Mesenchymal stem cell (in vitro differentiated cells and primary cell): ENCODE measurements around the gene CDC42BPA.

Experiments
- DNase-seq: peaks from one replicate; pipeline ENCODE4 v3.0.0-alpha.2; 2013
- H2AFZ ChIP-seq: one replicate; pipeline ENCODE4 v1.6.1; 2013; ENCODE audit warnings: low read depth, mild to moderate bottlenecking, control low read depth, inconsistent platforms, low read length, moderate library complexity
- H2AK5ac ChIP-seq: 2 replicates; pipeline ENCODE4 v1.6.1; 2013; ENCODE audit warnings: low read length, moderate library complexity, mild to moderate bottlenecking, inconsistent platforms; ENCODE audit not compliant: severe bottlenecking
- H2BK120ac ChIP-seq: one replicate; pipeline ENCODE4 v1.6.1; 2013; ENCODE audit warnings: low read depth, mild to moderate bottlenecking, inconsistent platforms, low read length, moderate library complexity
- H2BK12ac ChIP-seq, 2 experiments: one replicate each; pipeline ENCODE4 v1.6.1; 2013; ENCODE audit warnings: inconsistent platforms in 2 of 2, low read length in 2 of 2, mild to moderate bottlenecking in 2 of 2, moderate library complexity in 2 of 2, control low read depth in 1 of 2
- H2BK15ac ChIP-seq: one replicate; pipeline ENCODE4 v1.6.1; 2013; ENCODE audit warnings: mild to moderate bottlenecking, low read depth, inconsistent platforms; ENCODE audit not compliant: poor library complexity, severe bottlenecking
- H2BK5ac ChIP-seq: 2 replicates; pipeline ENCODE4 v1.6.1; 2013; ENCODE audit warnings: low read depth, mild to moderate bottlenecking, low read length, control low read depth, inconsistent platforms; ENCODE audit not compliant: poor library complexity, severe bottlenecking
- H3K14ac ChIP-seq, 2 experiments: one replicate each; pipeline ENCODE4 v1.6.1; 2013; ENCODE audit warnings: inconsistent platforms in 2 of 2, low read length in 2 of 2, control low read depth in 1 of 2, mild to moderate bottlenecking in 1 of 2, moderate library complexity in 1 of 2
- H3K18ac ChIP-seq, 2 experiments: one replicate each; pipeline ENCODE4 v1.6.1; 2013; ENCODE audit warnings: inconsistent platforms in 2 of 2, low read length in 2 of 2, control low read depth in 1 of 2, low read depth in 1 of 2, mild to moderate bottlenecking in 1 of 2
- H3K23ac ChIP-seq, 2 experiments: one replicate each; pipeline ENCODE4 v1.6.1; 2013; ENCODE audit warnings: inconsistent platforms in 2 of 2, low read length in 2 of 2, mild to moderate bottlenecking in 2 of 2, moderate library complexity in 2 of 2, control low read depth in 1 of 2
- H3K27ac ChIP-seq: 2 replicates; pipeline ENCODE4 v1.5.1; 2013; ENCODE audit warnings: mild to moderate bottlenecking, moderate library complexity, low read length, control low read depth, inconsistent platforms; ENCODE audit not compliant: poor library complexity, severe bottlenecking
- H3K27me3 ChIP-seq, 2 experiments: 2 replicates each; pipeline versions ENCODE4 v1.6.1 to v1.7.0; 2013; ENCODE audit warnings: low read length in 2 of 2, mild to moderate bottlenecking in 2 of 2, moderate library complexity in 2 of 2, control low read depth in 1 of 2, inconsistent platforms in 1 of 2; ENCODE audit not compliant: control insufficient read depth in 1 of 2, insufficient read depth in 1 of 2
- H3K36me3 ChIP-seq, 2 experiments: 2 replicates each; pipeline versions ENCODE4 v1.6.1 to v1.7.0; 2013; ENCODE audit warnings: low read length in 2 of 2, control low read depth in 1 of 2, inconsistent platforms in 1 of 2, low read depth in 1 of 2, mild to moderate bottlenecking in 1 of 2; ENCODE audit not compliant: insufficient read depth in 2 of 2, control insufficient read depth in 1 of 2
- H3K4ac ChIP-seq, 2 experiments: one replicate each; pipeline ENCODE4 v1.6.1; 2013; ENCODE audit warnings: inconsistent platforms in 2 of 2, low read length in 2 of 2, mild to moderate bottlenecking in 2 of 2, moderate library complexity in 2 of 2, control low read depth in 1 of 2, low read depth in 1 of 2
- H3K4me1 ChIP-seq: 2 replicates; pipeline ENCODE4 v1.6.1; 2013; ENCODE audit warnings: low read depth, low read length, control low read depth; ENCODE audit not compliant: control insufficient read depth, insufficient read depth
- H3K4me2 ChIP-seq: 2 replicates; pipeline ENCODE4 v1.6.1; 2013; ENCODE audit warnings: low read length, mild to moderate bottlenecking, inconsistent platforms; ENCODE audit not compliant: poor library complexity, severe bottlenecking
- H3K4me3 ChIP-seq, 2 experiments: 2 replicates each; pipeline versions ENCODE4 v1.5.1 to v1.7.0; 2013; ENCODE audit warnings: low read length in 2 of 2, mild to moderate bottlenecking in 2 of 2, control low read depth in 1 of 2, low read depth in 1 of 2; ENCODE audit not compliant: insufficient read depth in 1 of 2
- H3K79me1 ChIP-seq: replicated peaks from 2 replicates; pipeline ENCODE4 v1.6.1; 2013; ENCODE audit warnings: mild to moderate bottlenecking, control low read depth, low read length, inconsistent platforms; ENCODE audit not compliant: poor library complexity, severe bottlenecking
- H3K9ac ChIP-seq: 2 replicates; pipeline ENCODE4 v1.7.0; 2013; ENCODE audit warnings: mild to moderate bottlenecking, low read length, moderate library complexity
- H3K9me3 ChIP-seq: 2 replicates; pipeline ENCODE4 v1.7.0; 2013; ENCODE audit warnings: mild to moderate bottlenecking, low read length; ENCODE audit not compliant: control insufficient read depth
- H4K8ac ChIP-seq: one replicate; pipeline ENCODE4 v1.6.1; 2013; ENCODE audit warnings: inconsistent platforms, mild to moderate bottlenecking, low read length, moderate library complexity
- H4K91ac ChIP-seq: one replicate; pipeline ENCODE4 v1.6.1; 2013; ENCODE audit warnings: mild to moderate bottlenecking, low read length, inconsistent platforms
- WGBS: methylation state at CpG from one replicate; pipeline ENCODE4 v1.1.7; 2013; ENCODE audit warnings: mixed read lengths; 5-methylcytosine and 5-hydroxymethylcytosine counted together

Gene CDC42BPA

DNA sequence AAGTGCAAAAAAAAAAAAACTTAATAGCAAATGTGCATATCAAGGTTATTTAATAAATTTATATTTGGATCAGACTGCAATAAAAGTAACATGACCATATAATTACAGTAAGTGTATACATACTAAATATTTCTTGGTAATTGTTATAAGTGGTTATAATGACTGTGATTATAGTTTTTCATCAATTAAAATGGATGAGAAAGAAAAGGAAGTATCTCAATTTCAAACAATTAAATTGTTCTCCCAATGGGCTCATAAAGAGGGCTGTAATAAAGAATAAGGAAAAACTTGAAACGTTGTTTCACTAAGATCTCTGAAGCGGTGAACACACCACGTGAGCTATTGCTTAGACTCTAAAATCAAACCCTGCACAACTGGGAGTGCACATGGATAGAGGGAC lies 104.1 kb downstream of the CDC42BPA start:
- Histone ChIP-seq H3K4ac (no peak overlapping the region), H3K9me3 (no peaks in the 10 kb centered on the region), H2BK5ac (no peak overlapping the region), H3K9ac (no peak overlapping the region), H2AFZ (no peak overlapping the region), H3K36me3 (peaks cover 0 to 22% of the 10 kb centered on the region in 2 experiments), H3K27me3 (no peaks in the 10 kb centered on the region), H3K14ac (no peak overlapping the region), H4K91ac (no peak overlapping the region), H3K4me1 (peaks cover 1% of the 10 kb centered on the region), H3K4me2 (no peak overlapping the region), H3K79me1 (peaks cover 16% of the 10 kb centered on the region), H4K8ac (no peak overlapping the region), H3K4me3 (no peak overlapping the region), H2BK120ac (no peak overlapping the region), H3K18ac (no peak overlapping the region), H2BK15ac (no peak overlapping the region), H3K27ac (no peak overlapping the region), H3K23ac (no peak overlapping the region), H2AK5ac (no peak overlapping the region), H2BK12ac (no peak overlapping the region)
- WGBS, result 100% methylated on average over 3 of the region's 3 CpGs
- no peak for DNase-seq

DNA sequence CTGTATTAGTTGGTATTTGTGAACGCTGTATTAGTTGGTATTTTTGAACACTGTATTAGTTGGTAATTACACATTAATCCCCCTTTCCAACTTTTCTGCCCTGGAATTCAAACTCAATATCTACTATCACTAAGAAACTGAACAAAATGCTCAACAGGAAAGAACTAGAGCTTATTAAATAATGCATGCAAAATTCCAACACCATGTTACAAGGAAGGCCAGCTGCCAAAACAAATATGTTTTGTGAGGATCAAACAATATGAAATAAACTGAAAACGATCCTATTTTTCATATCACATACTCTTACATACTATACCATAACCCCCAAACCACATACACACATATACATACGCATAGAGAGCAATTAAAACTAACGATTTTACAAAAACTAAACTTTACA lies 104.9 kb downstream of the CDC42BPA start:
- DNase-seq, result no peak
- H2AK5ac ChIP-seq, result no peak overlapping the region
- H3K27ac ChIP-seq, result no peak overlapping the region
- no peak overlapping the region for H2BK15ac ChIP-seq
- H3K36me3 ChIP-seq, result peaks cover 0 to 22% of the 10 kb centered on the region in 2 experiments
- H4K8ac ChIP-seq, result no peak overlapping the region
- H3K27me3 ChIP-seq, result no peaks in the 10 kb centered on the region
- H3K9ac ChIP-seq, result no peak overlapping the region
- H3K4me2 ChIP-seq, result no peak overlapping the region
- H2AFZ ChIP-seq, result no peak overlapping the region
- no peak overlapping the region for H3K23ac ChIP-seq
- no peak overlapping the region for H2BK5ac ChIP-seq
- H3K4me1 ChIP-seq, result no peaks in the 10 kb centered on the region
- H3K4me3 ChIP-seq, result no peak overlapping the region
- H3K9me3 ChIP-seq, result no peaks in the 10 kb centered on the region
- H2BK120ac ChIP-seq, result no peak overlapping the region
- no peak overlapping the region for H3K14ac ChIP-seq
- H4K91ac ChIP-seq, result no peak overlapping the region
- H3K79me1 ChIP-seq, result peaks cover 12% of the 10 kb centered on the region
- 96% methylated on average over 3 of the region's 4 CpGs for WGBS
- no peak overlapping the region for H3K4ac ChIP-seq
- H2BK12ac ChIP-seq, result no peak overlapping the region
- no peak overlapping the region for H3K18ac ChIP-seq

GRCh38 chr1:227212164-227212563 lies 106.1 kb downstream of the CDC42BPA start:
- Histone ChIP-seq H3K36me3 (peaks cover 0 to 22% of the 10 kb centered on the region in 2 experiments), H3K4me1 (no peaks in the 10 kb centered on the region), H3K27me3 (no peaks in the 10 kb centered on the region), H2BK12ac (no peak overlapping the region), H3K4me3 (no peak overlapping the region), H2AFZ (no peak overlapping the region), H2BK120ac (no peak overlapping the region), H4K8ac (no peak overlapping the region), H3K9me3 (no peaks in the 10 kb centered on the region), H3K27ac (no peak overlapping the region), H3K18ac (no peak overlapping the region), H2BK15ac (no peak overlapping the region), H2BK5ac (no peak overlapping the region), H3K14ac (no peak overlapping the region), H4K91ac (no peak overlapping the region), H3K4ac (no peak overlapping the region), H3K4me2 (no peak overlapping the region), H3K9ac (no peak overlapping the region), H3K79me1 (peaks cover 10% of the 10 kb centered on the region), H3K23ac (no peak overlapping the region), H2AK5ac (no peak overlapping the region)
- no peak for DNase-seq
- WGBS, result 95% methylated on average over 3 of the region's 3 CpGs

DNA sequence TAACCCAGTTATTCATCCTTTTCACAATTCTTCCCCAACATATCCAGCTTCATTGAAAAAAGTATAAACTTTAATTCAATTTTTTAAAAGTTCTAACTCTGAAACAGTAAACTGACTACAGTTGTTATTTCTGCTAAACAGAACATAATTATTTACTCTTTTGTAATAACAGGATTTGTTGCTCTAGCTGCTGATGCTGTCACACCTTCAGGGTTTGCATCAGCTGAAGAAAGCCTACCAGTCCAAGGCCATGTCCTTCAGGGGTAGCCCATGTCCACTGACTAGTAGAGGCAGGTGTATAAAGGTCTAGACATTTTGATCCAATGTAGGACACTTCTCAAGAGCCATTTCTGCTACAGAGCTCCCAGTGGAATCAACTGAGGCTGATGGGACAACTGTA lies 107.7 kb downstream of the CDC42BPA start:
- Histone ChIP-seq H3K4me1 (no peaks in the 10 kb centered on the region), H3K4ac (no peak overlapping the region), H3K36me3 (peaks cover 0 to 22% of the 10 kb centered on the region in 2 experiments), H3K79me1 (peaks cover 12% of the 10 kb centered on the region), H3K4me2 (no peak overlapping the region), H3K27ac (no peak overlapping the region), H2BK120ac (no peak overlapping the region), H2BK5ac (no peak overlapping the region), H2AK5ac (no peak overlapping the region), H3K9ac (no peak overlapping the region), H3K9me3 (no peaks in the 10 kb centered on the region), H2AFZ (no peak overlapping the region), H4K8ac (no peak overlapping the region), H3K27me3 (no peaks in the 10 kb centered on the region), H2BK15ac (no peak overlapping the region), H2BK12ac (no peak overlapping the region), H3K23ac (no peak overlapping the region), H3K14ac (no peak overlapping the region), H3K18ac (no peak overlapping the region), H3K4me3 (no peak overlapping the region), H4K91ac (no peak overlapping the region)
- DNase-seq, result no peak
